Retinal pigment epithelial cell (primary cell): ENCODE results near the gene DAO.

Experiments used
- DNase-seq: peaks from one replicate; pipeline ENCODE4 v3.0.0-alpha.2; 2010; ENCODE audit warnings: low read depth
- H3K4me3 ChIP-seq: 2 replicates; pipeline ENCODE4 v1.5.1; 2011; ENCODE audit warnings: mild to moderate bottlenecking, low read length, control low read depth, moderate library complexity
- CTCF ChIP-seq: conservative IDR thresholded peaks from 2 replicates; pipeline ENCODE4 v1.5.1; 2011; ENCODE audit warnings: low read depth, low read length, control low read depth, inconsistent platforms

DAO gene

GRCh38 chr12:108949976-108950375 is 70.1 kb downstream of the DAO start:
- no peak for DNase-seq
- no peak overlapping the region for H3K4me3 ChIP-seq
- no peak for TF ChIP-seq CTCF
